ENCODE data around the gene RASA3. TPM values are rescaled to one million over a fixed set of nuclear protein-coding genes. Genes with fewer than 3 reads are reported as not detected.

The RASA3 gene
- total and polyA plus RNA-seq, 9 of the 15 experiments (the other 6 are each of a cell fraction or from before 2014, with no cell fraction given) = 0.72 to 25.3 (median 14.4) TPM

DNA sequence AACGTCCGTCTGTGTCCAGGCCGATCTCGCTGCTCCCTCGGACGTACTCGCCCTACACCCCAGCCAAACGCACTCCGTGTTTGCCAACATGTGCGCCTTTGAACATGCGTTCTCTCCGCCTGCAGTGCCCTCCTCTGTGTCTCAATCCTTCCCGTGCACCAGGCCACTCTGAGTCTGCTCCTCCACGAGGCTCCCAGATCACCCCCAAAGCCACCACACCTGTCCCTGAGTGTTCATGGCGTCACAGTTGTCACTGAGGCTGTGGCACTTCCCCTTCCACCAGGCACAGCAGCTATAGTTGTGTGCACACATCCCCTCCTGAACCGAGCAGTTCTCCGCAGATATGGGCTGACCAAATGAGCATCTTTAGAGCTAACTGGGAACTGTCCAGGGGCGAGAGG, 35.6 kb downstream of the RASA3 start:
- Histone ChIP-seq H3K9me3 (replicated peaks; ENCODE audit: control insufficient read depth, insufficient read depth, low read depth, low read length) (no peaks in the 10 kb centered on the region), H3K27ac (ENCODE audit: extremely low read depth, low read depth, low read length) (no peak overlapping the region), H3K4me2 (ENCODE audit: insufficient read depth, low read length) (no peak overlapping the region), H3K4me3 (no peak overlapping the region), H2AFZ (ENCODE audit: low read depth, low read length) (no peak overlapping the region), H3K36me3 (ENCODE audit: control insufficient read depth, insufficient read depth, low read length) (no peaks in the 10 kb centered on the region), H4K20me1 (replicated peaks; ENCODE audit: control insufficient read depth, insufficient read depth, low read length) (no peaks in the 10 kb centered on the region), H3K79me2 (ENCODE audit: control insufficient read depth, insufficient read depth, low read length) (peaks cover 29% of the 10 kb centered on the region), H3K4me1 (replicated peaks in 1 of 2; ENCODE audit: control insufficient read depth in 2 of 2, insufficient read depth in 2 of 2, low read length in 2 of 2) (peaks cover 0 to 38% of the 10 kb centered on the region in 2 experiments; a peak in 2 of 5 replicates), H3K9me1 (ENCODE audit: control insufficient read depth, insufficient read depth, low read length) (no peaks in the 10 kb centered on the region), H3K9ac (ENCODE audit: insufficient read depth in 1 of 2, low read depth in 2 of 2, low read length in 2 of 2) (no peak overlapping the region), H3K27me3 (ENCODE audit: control insufficient read depth in 2 of 2, insufficient read depth in 2 of 2, low read length in 2 of 2) (no peaks in the 10 kb centered on the region)
- ChIA-PET CTCF (ENCODE audit: low intra/inter-chr PET ratio) (no interaction called here), POLR2A (no interaction called here)
- DNase-seq (ENCODE audit: extremely low read depth in 1 of 4, low spot score in 3 of 4) (no peak), FAIRE-seq (no peak), ATAC-seq (no peak)
- in situ Hi-C loops (cut with MboI) = no loop called here
- 88% methylated on average over 16 of the region's 18 CpGs for WGBS (ENCODE audit: insufficient coverage, low coverage, missing lambda C conversion rate)
- BruUV-seq (replicated peaks) = no TSS peak
- intact Hi-C loops (cut with micrococcal nuclease) = no loop called here
- TF ChIP-seq HDGF (IDR thresholded peaks at IDR 0.05) = no peak

- intact Hi-C loops (cut with micrococcal nuclease) = no loop called here
- Histone ChIP-seq H2AFZ (ENCODE audit: low read depth, low read length) (no peak overlapping the region), H3K4me1 (replicated peaks in 1 of 2; ENCODE audit: control insufficient read depth in 2 of 2, insufficient read depth in 2 of 2, low read length in 2 of 2) (peaks cover 0 to 32% of the 10 kb centered on the region in 2 experiments; a peak in 2 of 5 replicates), H3K4me3 (no peak overlapping the region), H3K79me2 (ENCODE audit: control insufficient read depth, insufficient read depth, low read length) (peaks cover 29% of the 10 kb centered on the region), H3K9me1 (ENCODE audit: control insufficient read depth, insufficient read depth, low read length) (no peaks in the 10 kb centered on the region), H3K4me2 (ENCODE audit: insufficient read depth, low read length) (no peak overlapping the region), H3K27ac (ENCODE audit: extremely low read depth, low read depth, low read length) (no peak overlapping the region), H3K27me3 (ENCODE audit: control insufficient read depth in 2 of 2, insufficient read depth in 2 of 2, low read length in 2 of 2) (no peaks in the 10 kb centered on the region), H4K20me1 (replicated peaks; ENCODE audit: control insufficient read depth, insufficient read depth, low read length) (no peaks in the 10 kb centered on the region), H3K9me3 (replicated peaks; ENCODE audit: control insufficient read depth, insufficient read depth, low read depth, low read length) (peaks cover 3% of the 10 kb centered on the region), H3K36me3 (ENCODE audit: control insufficient read depth, insufficient read depth, low read length) (no peaks in the 10 kb centered on the region), H3K9ac (ENCODE audit: insufficient read depth in 1 of 2, low read depth in 2 of 2, low read length in 2 of 2) (no peak overlapping the region)
- BruUV-seq (replicated peaks) = no TSS peak
- no peak for DNase-seq (ENCODE audit: extremely low read depth in 1 of 4, low spot score in 3 of 4)
- TF ChIP-seq TRIM28 (IDR thresholded peaks at IDR 0.05) = no peak
- TF ChIP-seq CEBPB (tag; IDR thresholded peaks at IDR 0.05) = no peak
- no peak for TF ChIP-seq ZNF239 (CRISPR knock-in tag; IDR thresholded peaks at IDR 0.05)
- TF ChIP-seq NCOA4 (IDR thresholded peaks at IDR 0.05; ENCODE audit: partially characterized antibody) = no peak
- no peak for TF ChIP-seq ELF2 (CRISPR knock-in tag; IDR thresholded peaks at IDR 0.05)
- TF ChIP-seq ZNF143 (CRISPR knock-in tag; IDR thresholded peaks at IDR 0.05) = no peak
- no peak for TF ChIP-seq COPS2 (conservative IDR thresholded peaks at IDR 0.05)
- TF ChIP-seq NFRKB (IDR thresholded peaks at IDR 0.05; ENCODE audit: low read depth) = no peak
- no peak for TF ChIP-seq SETDB1 (IDR thresholded peaks at IDR 0.05; ENCODE audit: low read length)
- TF ChIP-seq DEAF1 (CRISPR knock-in tag; IDR thresholded peaks at IDR 0.05) = no peak
- TF ChIP-seq RBM15 (IDR thresholded peaks at IDR 0.05; ENCODE audit: insufficient read depth, low read length) = no peak
- no peak for TF ChIP-seq TAF9B (IDR thresholded peaks at IDR 0.05; ENCODE audit: partially characterized antibody)
- no peak for TF ChIP-seq NEUROD1 (IDR thresholded peaks at IDR 0.05; ENCODE audit: borderline replicate concordance, low read depth, low read length, partially characterized antibody)
- TF ChIP-seq RAD51 (IDR thresholded peaks at IDR 0.05; ENCODE audit: borderline replicate concordance, low read depth) = no peak
- no peak for TF ChIP-seq CAMTA2 (CRISPR knock-in tag; conservative IDR thresholded peaks at IDR 0.05)
- TF ChIP-seq, protein P1, sequence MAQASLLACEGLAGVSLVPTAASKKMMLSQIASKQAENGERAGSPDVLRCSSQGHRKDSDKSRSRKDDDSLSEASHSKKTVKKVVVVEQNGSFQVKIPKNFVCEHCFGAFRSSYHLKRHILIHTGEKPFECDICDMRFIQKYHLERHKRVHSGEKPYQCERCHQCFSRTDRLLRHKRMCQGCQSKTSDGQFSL (CRISPR knock-in tag; IDR thresholded peaks at IDR 0.05) = no peak
- TF ChIP-seq, protein P1 (tag; IDR thresholded peaks at IDR 0.05) = no peak
- POLR2A ChIA-PET = no interaction called here
- FAIRE-seq = no peak
- ATAC-seq = no peak
- WGBS (ENCODE audit: insufficient coverage, low coverage, missing lambda C conversion rate) = 91% methylated on average over 17 of the region's 24 CpGs
- CTCF ChIA-PET (ENCODE audit: low intra/inter-chr PET ratio) = no interaction called here
- in situ Hi-C loops (cut with MboI) = no loop called here
Observed at GRCh38 chr13:114096031-114096485, 36.4 kb downstream of the RASA3 start.

All from K562 (cell line).